Measurements from ENCODE around the gene FUT4.

- TF ChIP-seq, protein P1, sequence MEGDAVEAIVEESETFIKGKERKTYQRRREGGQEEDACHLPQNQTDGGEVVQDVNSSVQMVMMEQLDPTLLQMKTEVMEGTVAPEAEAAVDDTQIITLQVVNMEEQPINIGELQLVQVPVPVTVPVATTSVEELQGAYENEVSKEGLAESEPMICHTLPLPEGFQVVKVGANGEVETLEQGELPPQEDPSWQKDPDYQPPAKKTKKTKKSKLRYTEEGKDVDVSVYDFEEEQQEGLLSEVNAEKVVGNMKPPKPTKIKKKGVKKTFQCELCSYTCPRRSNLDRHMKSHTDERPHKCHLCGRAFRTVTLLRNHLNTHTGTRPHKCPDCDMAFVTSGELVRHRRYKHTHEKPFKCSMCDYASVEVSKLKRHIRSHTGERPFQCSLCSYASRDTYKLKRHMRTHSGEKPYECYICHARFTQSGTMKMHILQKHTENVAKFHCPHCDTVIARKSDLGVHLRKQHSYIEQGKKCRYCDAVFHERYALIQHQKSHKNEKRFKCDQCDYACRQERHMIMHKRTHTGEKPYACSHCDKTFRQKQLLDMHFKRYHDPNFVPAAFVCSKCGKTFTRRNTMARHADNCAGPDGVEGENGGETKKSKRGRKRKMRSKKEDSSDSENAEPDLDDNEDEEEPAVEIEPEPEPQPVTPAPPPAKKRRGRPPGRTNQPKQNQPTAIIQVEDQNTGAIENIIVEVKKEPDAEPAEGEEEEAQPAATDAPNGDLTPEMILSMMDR (IDR thresholded peaks at IDR 0.05; ENCODE audit: borderline replicate concordance, extremely low read depth, low read length, poor library complexity, severe bottlenecking) = no peak
- no peak for TF ChIP-seq EZH2 (IDR thresholded peaks at IDR 0.05; ENCODE audit: borderline replicate concordance, low read depth, low read length, severe bottlenecking)
These were observed 15.6 kb downstream of the FUT4 start for GRCh38 chr11:94559361-94559760.

All from DND-41 (cell line).